Mesenchymal stem cell (in vitro differentiated cells and primary cell): ENCODE data around the gene ZNF488.

Experiments used
- DNase-seq: peaks from one replicate; pipeline ENCODE4 v3.0.0-alpha.2; 2013
- H2AFZ ChIP-seq: one replicate; pipeline ENCODE4 v1.6.1; 2013; ENCODE audit warnings: low read depth, mild to moderate bottlenecking, control low read depth, inconsistent platforms, low read length, moderate library complexity
- H2AK5ac ChIP-seq: 2 replicates; pipeline ENCODE4 v1.6.1; 2013; ENCODE audit warnings: low read length, moderate library complexity, mild to moderate bottlenecking, inconsistent platforms; ENCODE audit not compliant: severe bottlenecking
- H2BK120ac ChIP-seq: one replicate; pipeline ENCODE4 v1.6.1; 2013; ENCODE audit warnings: low read depth, mild to moderate bottlenecking, inconsistent platforms, low read length, moderate library complexity
- H2BK12ac ChIP-seq, 2 experiments: one replicate each; pipeline ENCODE4 v1.6.1; 2013; ENCODE audit warnings: inconsistent platforms in 2 of 2, low read length in 2 of 2, mild to moderate bottlenecking in 2 of 2, moderate library complexity in 2 of 2, control low read depth in 1 of 2
- H2BK15ac ChIP-seq: one replicate; pipeline ENCODE4 v1.6.1; 2013; ENCODE audit warnings: mild to moderate bottlenecking, low read depth, inconsistent platforms; ENCODE audit not compliant: poor library complexity, severe bottlenecking
- H2BK5ac ChIP-seq: 2 replicates; pipeline ENCODE4 v1.6.1; 2013; ENCODE audit warnings: low read depth, mild to moderate bottlenecking, low read length, control low read depth, inconsistent platforms; ENCODE audit not compliant: poor library complexity, severe bottlenecking
- H3K14ac ChIP-seq, 2 experiments: one replicate each; pipeline ENCODE4 v1.6.1; 2013; ENCODE audit warnings: inconsistent platforms in 2 of 2, low read length in 2 of 2, control low read depth in 1 of 2, mild to moderate bottlenecking in 1 of 2, moderate library complexity in 1 of 2
- H3K18ac ChIP-seq, 2 experiments: one replicate each; pipeline ENCODE4 v1.6.1; 2013; ENCODE audit warnings: inconsistent platforms in 2 of 2, low read length in 2 of 2, control low read depth in 1 of 2, low read depth in 1 of 2, mild to moderate bottlenecking in 1 of 2
- H3K23ac ChIP-seq, 2 experiments: one replicate each; pipeline ENCODE4 v1.6.1; 2013; ENCODE audit warnings: inconsistent platforms in 2 of 2, low read length in 2 of 2, mild to moderate bottlenecking in 2 of 2, moderate library complexity in 2 of 2, control low read depth in 1 of 2
- H3K27ac ChIP-seq: 2 replicates; pipeline ENCODE4 v1.5.1; 2013; ENCODE audit warnings: mild to moderate bottlenecking, moderate library complexity, low read length, control low read depth, inconsistent platforms; ENCODE audit not compliant: poor library complexity, severe bottlenecking
- H3K27me3 ChIP-seq, 2 experiments: 2 replicates each; pipeline versions ENCODE4 v1.6.1 to v1.7.0; 2013; ENCODE audit warnings: low read length in 2 of 2, mild to moderate bottlenecking in 2 of 2, moderate library complexity in 2 of 2, control low read depth in 1 of 2, inconsistent platforms in 1 of 2; ENCODE audit not compliant: control insufficient read depth in 1 of 2, insufficient read depth in 1 of 2
- H3K36me3 ChIP-seq, 2 experiments: 2 replicates each; pipeline versions ENCODE4 v1.6.1 to v1.7.0; 2013; ENCODE audit warnings: low read length in 2 of 2, control low read depth in 1 of 2, inconsistent platforms in 1 of 2, low read depth in 1 of 2, mild to moderate bottlenecking in 1 of 2; ENCODE audit not compliant: insufficient read depth in 2 of 2, control insufficient read depth in 1 of 2
- H3K4ac ChIP-seq, 2 experiments: one replicate each; pipeline ENCODE4 v1.6.1; 2013; ENCODE audit warnings: inconsistent platforms in 2 of 2, low read length in 2 of 2, mild to moderate bottlenecking in 2 of 2, moderate library complexity in 2 of 2, control low read depth in 1 of 2, low read depth in 1 of 2
- H3K4me1 ChIP-seq: 2 replicates; pipeline ENCODE4 v1.6.1; 2013; ENCODE audit warnings: low read depth, low read length, control low read depth; ENCODE audit not compliant: control insufficient read depth, insufficient read depth
- H3K4me2 ChIP-seq: 2 replicates; pipeline ENCODE4 v1.6.1; 2013; ENCODE audit warnings: low read length, mild to moderate bottlenecking, inconsistent platforms; ENCODE audit not compliant: poor library complexity, severe bottlenecking
- H3K4me3 ChIP-seq, 2 experiments: 2 replicates each; pipeline versions ENCODE4 v1.5.1 to v1.7.0; 2013; ENCODE audit warnings: low read length in 2 of 2, mild to moderate bottlenecking in 2 of 2, control low read depth in 1 of 2, low read depth in 1 of 2; ENCODE audit not compliant: insufficient read depth in 1 of 2
- H3K79me1 ChIP-seq: replicated peaks from 2 replicates; pipeline ENCODE4 v1.6.1; 2013; ENCODE audit warnings: mild to moderate bottlenecking, control low read depth, low read length, inconsistent platforms; ENCODE audit not compliant: poor library complexity, severe bottlenecking
- H3K9ac ChIP-seq: 2 replicates; pipeline ENCODE4 v1.7.0; 2013; ENCODE audit warnings: mild to moderate bottlenecking, low read length, moderate library complexity
- H3K9me3 ChIP-seq: 2 replicates; pipeline ENCODE4 v1.7.0; 2013; ENCODE audit warnings: mild to moderate bottlenecking, low read length; ENCODE audit not compliant: control insufficient read depth
- H4K8ac ChIP-seq: one replicate; pipeline ENCODE4 v1.6.1; 2013; ENCODE audit warnings: inconsistent platforms, mild to moderate bottlenecking, low read length, moderate library complexity
- H4K91ac ChIP-seq: one replicate; pipeline ENCODE4 v1.6.1; 2013; ENCODE audit warnings: mild to moderate bottlenecking, low read length, inconsistent platforms
- WGBS: methylation state at CpG from one replicate; pipeline ENCODE4 v1.1.7; 2013; ENCODE audit warnings: mixed read lengths; 5-methylcytosine and 5-hydroxymethylcytosine counted together

The ZNF488 gene

GRCh38 chr10:47412177-47412730 is 28.2 kb upstream of the ZNF488 start:
- Histone ChIP-seq H2AFZ (no peak overlapping the region), H3K9ac (no peak overlapping the region), H2BK15ac (no peak overlapping the region), H3K27ac (no peak overlapping the region), H3K36me3 (no peaks in the 10 kb centered on the region), H3K4ac (no peak overlapping the region), H4K91ac (no peak overlapping the region), H3K14ac (no peak overlapping the region), H3K18ac (no peak overlapping the region), H2BK120ac (no peak overlapping the region), H2AK5ac (no peak overlapping the region), H3K4me1 (peaks cover 13% of the 10 kb centered on the region), H2BK5ac (no peak overlapping the region), H3K4me3 (no peak overlapping the region), H3K4me2 (no peak overlapping the region), H3K9me3 (no peaks in the 10 kb centered on the region), H4K8ac (no peak overlapping the region), H2BK12ac (no peak overlapping the region), H3K79me1 (no peaks in the 10 kb centered on the region), H3K23ac (no peak overlapping the region), H3K27me3 (peaks cover 0 to 20% of the 10 kb centered on the region in 2 experiments)
- WGBS = 95% methylated on average over 4 of the region's 5 CpGs
- no peak for DNase-seq

DNA sequence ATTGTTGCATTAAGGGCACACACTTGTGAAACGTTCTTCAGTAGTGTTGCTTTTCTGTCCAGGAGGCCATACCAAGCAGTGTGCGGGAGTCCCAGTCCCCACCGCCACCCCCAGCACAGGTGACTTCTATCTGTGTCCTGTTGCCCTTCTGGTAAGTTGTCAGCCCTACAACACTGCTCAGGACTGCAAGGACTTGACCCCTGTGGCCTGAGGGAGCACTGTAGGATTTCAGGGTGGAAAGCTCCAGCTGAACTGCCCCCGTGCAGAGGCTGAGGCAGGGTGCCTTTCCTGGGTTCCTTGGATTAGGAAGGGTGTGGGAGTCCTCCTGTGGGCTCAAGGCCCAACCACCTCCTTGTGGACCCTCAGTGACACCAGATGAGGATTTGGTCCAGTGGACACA is 26.8 kb upstream of the ZNF488 start:
- H3K27me3 ChIP-seq = peaks cover 0 to 16% of the 10 kb centered on the region in 2 experiments
- H2AFZ ChIP-seq = no peak overlapping the region
- H3K36me3 ChIP-seq = no peaks in the 10 kb centered on the region
- WGBS = 87% methylated on average over 4 of the region's 4 CpGs
- H3K9ac ChIP-seq = no peak overlapping the region
- H3K18ac ChIP-seq = no peak overlapping the region
- H3K4ac ChIP-seq = no peak overlapping the region
- no peak overlapping the region for H3K27ac ChIP-seq
- H3K79me1 ChIP-seq = no peaks in the 10 kb centered on the region
- no peak for DNase-seq
- H3K4me1 ChIP-seq = peaks cover 25% of the 10 kb centered on the region
- H2BK5ac ChIP-seq = no peak overlapping the region
- H3K9me3 ChIP-seq = no peaks in the 10 kb centered on the region
- H3K4me3 ChIP-seq = no peak overlapping the region
- H2BK15ac ChIP-seq = no peak overlapping the region
- no peak overlapping the region for H3K23ac ChIP-seq
- H4K91ac ChIP-seq = no peak overlapping the region
- no peak overlapping the region for H2BK12ac ChIP-seq
- H3K14ac ChIP-seq = peak overlapping the region in 1 of 2 experiments; percentile 1
- no peak overlapping the region for H2AK5ac ChIP-seq
- H3K4me2 ChIP-seq = no peak overlapping the region
- no peak overlapping the region for H2BK120ac ChIP-seq
- no peak overlapping the region for H4K8ac ChIP-seq

DNA sequence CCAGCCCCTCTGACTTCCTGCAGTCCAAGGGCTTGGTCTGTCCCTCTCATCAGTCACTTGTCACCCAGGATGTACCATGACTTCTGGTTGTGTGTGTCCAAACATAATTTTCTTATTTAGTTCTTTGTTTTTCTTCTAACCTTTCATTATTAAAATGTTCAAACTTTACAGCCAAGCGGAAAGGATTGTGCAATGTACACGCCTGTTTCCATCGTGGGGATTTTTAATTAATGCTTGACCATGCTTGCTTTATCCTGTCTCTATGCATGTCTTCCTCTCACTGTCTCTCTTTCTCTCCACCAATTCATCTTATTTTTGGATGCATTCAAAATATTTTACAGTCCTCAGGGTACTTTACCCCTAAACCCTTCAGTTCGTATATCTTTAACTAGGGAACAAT is 26.2 kb upstream of the ZNF488 start:
- Histone ChIP-seq H2BK5ac (no peak overlapping the region), H3K79me1 (no peaks in the 10 kb centered on the region), H3K4me3 (no peak overlapping the region), H2BK15ac (no peak overlapping the region), H3K14ac (no peak overlapping the region), H2BK12ac (no peak overlapping the region), H3K9me3 (no peaks in the 10 kb centered on the region), H2BK120ac (no peak overlapping the region), H3K4ac (no peak overlapping the region), H3K9ac (no peak overlapping the region), H3K27me3 (peaks cover 0 to 10% of the 10 kb centered on the region in 2 experiments), H4K8ac (no peak overlapping the region), H3K36me3 (no peaks in the 10 kb centered on the region), H2AK5ac (no peak overlapping the region), H3K4me1 (peaks cover 27% of the 10 kb centered on the region), H3K23ac (no peak overlapping the region), H4K91ac (no peak overlapping the region), H3K18ac (no peak overlapping the region), H2AFZ (no peak overlapping the region), H3K4me2 (no peak overlapping the region), H3K27ac (no peak overlapping the region)
- WGBS = 96% methylated on average over 3 of the region's 4 CpGs
- DNase-seq = no peak

DNA sequence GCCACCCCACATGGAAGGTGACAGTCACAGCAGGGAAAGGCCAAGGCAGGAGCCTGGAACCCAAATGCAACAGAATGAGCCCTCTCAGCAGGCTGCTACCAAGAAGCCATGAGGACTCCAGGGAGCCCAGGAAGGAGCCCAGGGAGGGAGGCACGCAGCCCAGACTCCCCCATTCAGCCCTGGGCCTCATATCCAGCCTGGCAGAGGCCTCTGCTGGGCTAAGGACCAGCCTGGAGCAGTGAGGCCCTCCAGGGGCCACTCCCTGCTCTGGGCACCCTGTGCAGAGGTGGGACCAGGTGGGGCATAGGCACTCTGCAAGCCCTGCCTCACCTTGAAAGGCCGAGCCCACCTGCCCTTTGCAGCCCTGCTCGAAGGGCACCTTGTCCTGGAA is 25.8 kb upstream of the ZNF488 start:
- no peak overlapping the region for H3K14ac ChIP-seq
- no peak overlapping the region for H3K4me2 ChIP-seq
- peaks cover 27% of the 10 kb centered on the region for H3K4me1 ChIP-seq
- no peak overlapping the region for H2BK12ac ChIP-seq
- H3K23ac ChIP-seq = no peak overlapping the region
- H3K27me3 ChIP-seq = peaks cover 0 to 7% of the 10 kb centered on the region in 2 experiments
- H2BK15ac ChIP-seq = no peak overlapping the region
- H2BK5ac ChIP-seq = no peak overlapping the region
- no peak overlapping the region for H2AK5ac ChIP-seq
- H3K4ac ChIP-seq = no peak overlapping the region
- no peak overlapping the region for H2AFZ ChIP-seq
- no peak overlapping the region for H3K9ac ChIP-seq
- 74% methylated on average over 3 of the region's 3 CpGs for WGBS
- H3K27ac ChIP-seq = no peak overlapping the region
- no peaks in the 10 kb centered on the region for H3K79me1 ChIP-seq
- H3K4me3 ChIP-seq = no peak overlapping the region
- H2BK120ac ChIP-seq = no peak overlapping the region
- no peaks in the 10 kb centered on the region for H3K36me3 ChIP-seq
- H3K9me3 ChIP-seq = no peaks in the 10 kb centered on the region
- H4K91ac ChIP-seq = no peak overlapping the region
- H3K18ac ChIP-seq = no peak overlapping the region
- DNase-seq = no peak
- no peak overlapping the region for H4K8ac ChIP-seq
